Osteoblast (primary cell): Measurements from ENCODE around the gene GABRR3. TPM values are rescaled to one million over a fixed set of nuclear protein-coding genes. Genes with fewer than 3 reads are reported as not detected.

Experiments used
- DNase-seq: peaks from one replicate; pipeline ENCODE4 v3.0.0; 2011; ENCODE audit warnings: low spot score, mixed read lengths; ENCODE audit not compliant: insufficient read length; ENCODE audit errors: missing footprints
- H2AFZ ChIP-seq: 2 replicates; pipeline ENCODE4 v1.6.0; 2011; ENCODE audit warnings: mild to moderate bottlenecking, low read length
- H3K27ac ChIP-seq: 2 replicates; pipeline ENCODE4 v1.5.1; 2011; ENCODE audit warnings: mild to moderate bottlenecking, low read depth, low read length, moderate library complexity
- H3K27me3 ChIP-seq: 2 replicates; pipeline ENCODE4 v1.6.0; 2012; ENCODE audit warnings: mild to moderate bottlenecking, control low read depth, inconsistent platforms, low read length, moderate library complexity; ENCODE audit not compliant: insufficient read depth
- H3K36me3 ChIP-seq: 2 replicates; pipeline ENCODE4 v1.5.1; 2011; ENCODE audit warnings: mild to moderate bottlenecking, low read length, control low read depth, moderate library complexity; ENCODE audit not compliant: insufficient read depth
- H3K4me1 ChIP-seq: 2 replicates; pipeline ENCODE4 v1.5.1; 2011; ENCODE audit warnings: mild to moderate bottlenecking, low read length, control low read depth, moderate library complexity; ENCODE audit not compliant: insufficient read depth
- H3K4me2 ChIP-seq: 2 replicates; pipeline ENCODE4 v1.6.0; 2011; ENCODE audit warnings: mild to moderate bottlenecking, low read length; ENCODE audit not compliant: insufficient read depth
- H3K4me3 ChIP-seq: fragments of 200-600 bp; sonication (generic); 3 replicates; pipeline ENCODE4 v1.5.1; 2012; ENCODE audit warnings: mild to moderate bottlenecking, low read length, inconsistent platforms; ENCODE audit not compliant: insufficient read depth
- H3K79me2 ChIP-seq: 2 replicates; pipeline ENCODE4 v1.6.0; 2012; ENCODE audit warnings: mild to moderate bottlenecking, low read length, control low read depth, inconsistent platforms; ENCODE audit not compliant: insufficient read depth
- H3K9me3 ChIP-seq: 2 replicates; pipeline ENCODE4 v1.5.1; 2011; ENCODE audit warnings: low read depth, low read length, control low read depth
- H4K20me1 ChIP-seq: 2 replicates; pipeline ENCODE4 v1.6.0; 2012; ENCODE audit warnings: mild to moderate bottlenecking, low read length, control low read depth; ENCODE audit not compliant: insufficient read depth
- CTCF ChIP-seq: IDR thresholded peaks from 2 replicates; pipeline ENCODE4 v1.5.1; 2011; ENCODE audit warnings: mild to moderate bottlenecking, low read depth, low read length, moderate library complexity; ENCODE audit errors: extremely low read depth
- total RNA-seq: library from RNA; depleted of rRNA; stranded (reverse); fragments of >200 nt; gene quantifications from 2 replicates; pipeline ENCODE4 v1.2.3, GENCODE V29; 2012

The GABRR3 gene
- total RNA-seq, 1 donor = not detected

DNA sequence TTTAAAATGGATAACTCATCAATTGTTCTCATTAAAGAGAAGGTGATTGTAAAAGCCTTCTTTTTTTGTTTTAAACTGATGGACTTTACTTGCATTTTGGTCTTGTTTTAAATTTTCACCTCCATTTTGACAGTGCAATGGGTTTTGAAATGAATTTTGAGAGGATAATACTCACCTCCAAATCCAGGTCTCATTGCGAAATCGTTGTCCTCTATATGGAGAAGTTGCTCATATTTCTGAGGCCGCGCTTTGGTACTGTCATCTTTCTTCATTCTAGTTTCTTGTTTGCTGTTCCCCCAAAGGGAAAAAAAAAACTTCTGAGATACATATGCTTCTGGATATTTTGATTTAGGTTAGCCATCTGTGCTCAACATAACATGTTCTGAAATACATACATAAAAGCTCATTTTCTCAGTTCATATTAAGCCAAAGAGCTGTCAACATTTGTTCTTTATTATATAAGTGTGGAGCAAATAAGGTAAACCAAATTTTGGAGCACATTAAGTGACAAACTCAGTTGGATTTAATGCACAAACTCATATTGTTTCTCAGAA is 9.6 kb downstream of the GABRR3 start:
- TF ChIP-seq CTCF = no peak
- Histone ChIP-seq H3K27me3 (peaks cover 7% of the 10 kb centered on the region), H3K36me3 (no peaks in the 10 kb centered on the region), H3K4me2 (no peak overlapping the region), H2AFZ (no peak overlapping the region), H3K9me3 (no peaks in the 10 kb centered on the region), H3K4me3 (no peak overlapping the region), H3K27ac (no peak overlapping the region), H3K4me1 (no peaks in the 10 kb centered on the region), H3K79me2 (no peaks in the 10 kb centered on the region), H4K20me1 (no peaks in the 10 kb centered on the region)
- no peak for DNase-seq

DNA sequence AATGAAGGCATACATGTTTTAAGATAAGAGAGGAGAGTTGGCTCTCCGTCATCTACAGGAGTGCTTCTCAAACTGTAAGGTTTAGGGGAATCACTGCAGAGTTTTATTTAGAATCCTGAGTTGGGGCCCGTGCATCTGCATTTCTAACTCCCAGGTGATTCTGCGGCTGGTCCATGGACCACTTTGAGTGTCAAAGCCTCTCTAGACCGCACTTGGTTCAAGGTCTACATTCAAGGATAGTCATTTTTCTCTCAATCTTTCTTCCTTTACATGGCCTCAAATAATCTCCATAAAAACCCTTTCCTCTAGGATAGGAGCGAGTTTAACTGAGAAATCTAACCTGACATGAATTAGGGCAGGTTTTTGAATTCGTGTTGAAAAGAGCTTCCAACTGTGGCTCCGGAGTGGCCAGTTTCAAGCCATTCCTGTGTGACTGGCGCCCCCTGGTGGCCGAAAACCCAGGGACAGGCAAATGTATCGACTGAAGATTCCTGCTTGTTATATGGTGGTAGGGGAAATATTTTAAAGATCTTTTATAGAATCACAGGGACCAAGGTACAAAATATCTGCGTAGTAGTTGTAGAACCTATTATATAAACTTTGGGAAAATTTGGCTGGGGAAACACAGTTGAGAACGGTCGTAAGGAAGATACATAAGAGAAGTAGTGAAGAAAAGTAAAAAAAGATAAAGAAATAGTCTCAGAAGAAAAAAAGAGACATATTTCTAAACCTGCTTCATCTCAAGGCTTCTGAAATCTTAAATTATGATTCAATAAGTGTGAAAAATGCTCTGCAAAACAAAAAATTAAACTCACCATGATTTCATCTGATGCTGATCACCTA is 11.9 kb downstream of the GABRR3 start:
- Histone ChIP-seq H3K4me1 (no peaks in the 10 kb centered on the region), H3K36me3 (no peaks in the 10 kb centered on the region), H4K20me1 (no peaks in the 10 kb centered on the region), H3K4me3 (no peak overlapping the region), H3K27ac (no peak overlapping the region), H3K79me2 (no peaks in the 10 kb centered on the region), H2AFZ (no peak overlapping the region), H3K4me2 (no peak overlapping the region), H3K9me3 (no peaks in the 10 kb centered on the region), H3K27me3 (peaks cover 7% of the 10 kb centered on the region)
- DNase-seq = peak; percentile 45
- peak; percentile 98 for TF ChIP-seq CTCF

- TF ChIP-seq CTCF = no peak
- no peak overlapping the region for H3K4me3 ChIP-seq
Observed at GRCh38 chr3:98021830-98022560, 13.1 kb downstream of the GABRR3 start.

DNA sequence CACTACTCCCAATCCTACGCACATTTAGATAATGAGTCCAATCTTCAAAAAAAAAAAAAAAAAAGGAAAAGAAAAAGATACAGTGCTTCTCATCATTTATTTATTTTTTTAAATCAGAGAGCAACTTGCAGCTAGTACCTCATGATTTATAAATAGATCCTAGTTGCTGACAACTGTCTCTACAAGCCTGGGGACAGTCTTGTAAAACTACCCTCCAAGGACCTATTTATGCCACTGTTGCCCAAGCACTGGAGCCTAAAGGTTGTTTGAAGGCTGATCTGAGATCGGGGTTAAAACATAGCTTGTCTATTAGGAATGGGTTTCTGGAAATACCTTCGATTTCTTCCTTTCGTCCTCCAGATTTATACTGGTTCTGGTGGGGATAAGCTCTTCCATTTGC is 14.7 kb downstream of the GABRR3 start:
- DNase-seq = no peak

More at GRCh38 chr3:98021830-98022560, 13.1 kb downstream of the GABRR3 start:
- no peaks in the 10 kb centered on the region for H3K9me3 ChIP-seq
- no peaks in the 10 kb centered on the region for H3K4me1 ChIP-seq
- no peaks in the 10 kb centered on the region for H3K36me3 ChIP-seq
- no peak for DNase-seq
- H3K4me2 ChIP-seq = no peak overlapping the region
- peaks cover 7% of the 10 kb centered on the region for H3K27me3 ChIP-seq
- H4K20me1 ChIP-seq = no peaks in the 10 kb centered on the region
- H3K79me2 ChIP-seq = no peaks in the 10 kb centered on the region
- H3K27ac ChIP-seq = no peak overlapping the region
- no peak overlapping the region for H2AFZ ChIP-seq

More for the DNA sequence above, 14.7 kb downstream of the GABRR3 start:
- TF ChIP-seq CTCF = no peak
- Histone ChIP-seq H2AFZ (no peak overlapping the region), H3K27ac (no peak overlapping the region), H3K36me3 (no peaks in the 10 kb centered on the region), H3K27me3 (peaks cover 7% of the 10 kb centered on the region), H3K4me3 (no peak overlapping the region), H3K4me2 (no peak overlapping the region), H3K79me2 (no peaks in the 10 kb centered on the region), H4K20me1 (no peaks in the 10 kb centered on the region), H3K9me3 (no peaks in the 10 kb centered on the region), H3K4me1 (no peaks in the 10 kb centered on the region)
